Esophagus squamous epithelium (tissue), 5 donors: ENCODE measurements around the gene CIPC. TPM values are rescaled to one million over a fixed set of nuclear protein-coding genes. Genes with fewer than 3 reads are reported as not detected.

Experiments
- DNase-seq: peaks from one replicate; lab custom pipeline; 2025; lab: John Stamatoyannopoulos, UW
- H3K27ac ChIP-seq, 4 donors: fragments of 200-600 bp; sonication (generic); one replicate each; pipeline ENCODE4 v1.5.1; 2016 to 2019; ENCODE audit warnings: mild to moderate bottlenecking in 1 of 4
- H3K27me3 ChIP-seq, 4 donors: fragments of 200-600 bp; sonication (generic); 1 replicate in 3 of 4; 2 replicates in 1 of 4; pipeline versions ENCODE4 v1.5.1 to v1.6.0; 2017 to 2021; ENCODE audit warnings: antibody characterized with exemption in 1 of 4
- H3K36me3 ChIP-seq, 3 donors: fragments of 200-600 bp; sonication (generic); one replicate each; pipeline ENCODE4 v1.5.1; 2016 to 2019
- H3K4me1 ChIP-seq, 3 donors: fragments of 200-600 bp; sonication (generic); one replicate each; pipeline ENCODE4 v1.5.1; 2017 to 2019
- H3K4me3 ChIP-seq, 4 donors: fragments of 200-600 bp; sonication (generic); 1 replicate in 3 of 4; 2 replicates in 1 of 4; pipeline ENCODE4 v1.5.1; 2016 to 2019; ENCODE audit warnings: mild to moderate bottlenecking in 2 of 4, moderate library complexity in 1 of 4
- H3K9me3 ChIP-seq, 3 donors: fragments of 200-600 bp; sonication (generic); one replicate each; pipeline ENCODE4 v1.5.1; 2016 to 2019
- CTCF ChIP-seq, 6 experiments: fragments of 450-650 bp in 4 of 6; fragments of 200-600 bp in 2 of 6; sonication (generic) in 2 of 6; IDR thresholded peaks; one replicate each; pipeline ENCODE4 v1.5.1; 2016 to 2019; ENCODE audit warnings: antibody characterized with exemption in 6 of 6, mild to moderate bottlenecking in 4 of 6, moderate library complexity in 4 of 6
- POLR2A ChIP-seq, 4 donors: fragments of 450-650 bp; IDR thresholded peaks; one replicate each; pipeline ENCODE4 v1.6.1; 2017; ENCODE audit warnings: antibody characterized with exemption in 4 of 4, mild to moderate bottlenecking in 4 of 4, moderate library complexity in 3 of 4
- WGBS, 2 donors: methylation state at CpG; one replicate each; pipeline ENCODE4 v1.1.5; 2018; 5-methylcytosine and 5-hydroxymethylcytosine counted together
- intact Hi-C: fragments of 100-400 bp; cut with DNase I; formaldehyde crosslinking; loops from one replicate; pipeline ENCODE4 v1.15.0; 2022
- total RNA-seq, 4 donors: library from RNA; depleted of rRNA; stranded (reverse); fragments of >200 nt; gene quantifications; one replicate each; pipeline ENCODE4 v1.1.0, GENCODE V29; 2016
- donor health status: DM: yes; HTN: yes; CAD: no.

The CIPC gene
- total RNA-seq, 4 donors from 2014 or later = 17.1 to 38.3 (median 32.6) TPM

- DNase-seq = no peak
- no peaks in the 10 kb centered on the region for H3K9me3 ChIP-seq
Measured at GRCh38 chr14:77140359-77141213, 42.5 kb downstream of the CIPC start.

GRCh38 chr14:77141214-77142004 is 43.4 kb downstream of the CIPC start, which contains the start of gene ZDHHC22:
Gene ZDHHC22 (minus strand): TSS chr14:77141791. CDS start chr14:77139738, 2,053 bp downstream.
- H3K36me3 ChIP-seq = no peaks in the 10 kb centered on the region
- WGBS, 2 donors = 3% methylated on average over 5 of the region's 77 CpGs; no CpG with 5 or more reads in 1 of the 2 donors
- H3K27ac ChIP-seq = no peak within 1 kb of the TSS
- TF ChIP-seq POLR2A (IDR thresholded peaks at IDR 0.05) (no peak), CTCF (IDR thresholded peaks at IDR 0.05) (peak in 2 of 6 experiments; percentile 33)
- intact Hi-C loops = no loop called here
- H3K9me3 ChIP-seq = no peaks in the 10 kb centered on the region
- peak within 1 kb of the TSS in 3 of 4 donors; percentile 11 to 56 (median 35) for H3K4me3 ChIP-seq
- peaks cover 19 to 28% (median 22%) of the 10 kb centered on the region in 3 donors for H3K4me1 ChIP-seq
- no peak for DNase-seq
- peaks cover 11 to 100% (median 21%) of the 10 kb centered on the region in 4 donors for H3K27me3 ChIP-seq

More at GRCh38 chr14:77140359-77141213, 42.5 kb downstream of the CIPC start:
- TF ChIP-seq CTCF (IDR thresholded peaks at IDR 0.05) (no peak), POLR2A (IDR thresholded peaks at IDR 0.05) (no peak)
- Histone ChIP-seq H3K27me3 (peaks cover 11 to 99% (median 21%) of the 10 kb centered on the region in 4 donors), H3K27ac (no peak overlapping the region), H3K4me1 (peaks cover 19 to 28% (median 22%) of the 10 kb centered on the region in 3 donors), H3K4me3 (peak overlapping the region in 2 of 4 donors; percentile 35 to 56), H3K36me3 (no peaks in the 10 kb centered on the region)
- WGBS, 2 donors = 2 to 6% methylated on average over 7 to 23 of the region's 67 CpGs
- intact Hi-C loops = no loop called here

GRCh38 chr14:77142005-77142800 is 44.1 kb downstream of the CIPC start:
- intact Hi-C loops = no loop called here
- no peak overlapping the region for H3K27ac ChIP-seq
- no peaks in the 10 kb centered on the region for H3K36me3 ChIP-seq
- H3K4me3 ChIP-seq = peak overlapping the region in 2 of 4 donors; percentile 35 to 56
- DNase-seq = no peak
- 13 to 17% methylated on average over 9 of the region's 9 CpGs for WGBS, 2 donors
- H3K27me3 ChIP-seq = peaks cover 11 to 100% (median 21%) of the 10 kb centered on the region in 4 donors
- H3K4me1 ChIP-seq = peaks cover 19 to 28% (median 22%) of the 10 kb centered on the region in 3 donors
- H3K9me3 ChIP-seq = no peaks in the 10 kb centered on the region
- no peak for TF ChIP-seq CTCF (IDR thresholded peaks at IDR 0.05)
- no peak for TF ChIP-seq POLR2A (IDR thresholded peaks at IDR 0.05)

GRCh38 chr14:77143071-77143470 is 45.0 kb downstream of the CIPC start:
- intact Hi-C loops = no loop called here
- Histone ChIP-seq H3K27me3 (peaks cover 11 to 95% (median 19%) of the 10 kb centered on the region in 4 donors), H3K27ac (no peak overlapping the region), H3K36me3 (no peaks in the 10 kb centered on the region), H3K4me1 (peaks cover 19 to 28% (median 22%) of the 10 kb centered on the region in 3 donors), H3K9me3 (no peaks in the 10 kb centered on the region), H3K4me3 (no peak overlapping the region)
- no peak for DNase-seq
- WGBS, 2 donors = 7 to 18% methylated on average over 4 of the region's 4 CpGs
- TF ChIP-seq POLR2A (IDR thresholded peaks at IDR 0.05) (no peak), CTCF (IDR thresholded peaks at IDR 0.05) (no peak)
